Liver (tissue), 9 donors: ENCODE data around the gene LCMT1. TPM values are rescaled to one million over a fixed set of nuclear protein-coding genes. Genes with fewer than 3 reads are reported as not detected.

Experiments used
- DNase-seq: peaks from one replicate; pipeline ENCODE4 v3.0.0-alpha.2; 2017; ENCODE audit warnings: low spot score
- H3K27ac ChIP-seq, 2 donors: one replicate each; pipeline ENCODE4 v1.7.0; 2013; ENCODE audit warnings: inconsistent platforms in 2 of 2, low read length in 2 of 2, control low read depth in 1 of 2, low read depth in 1 of 2, mild to moderate bottlenecking in 1 of 2
- H3K27me3 ChIP-seq, 4 donors: one replicate each; pipeline versions ENCODE4 v1.6.1 to v1.7.0; 2013; ENCODE audit warnings: low read length in 3 of 4, inconsistent platforms in 1 of 4, mild to moderate bottlenecking in 1 of 4, moderate library complexity in 1 of 4; ENCODE audit not compliant: control insufficient read depth in 4 of 4, insufficient read depth in 4 of 4
- H3K36me3 ChIP-seq, 4 donors: one replicate each; pipeline versions ENCODE4 v1.6.1 to v1.7.0; 2013; ENCODE audit warnings: low read length in 3 of 4, mild to moderate bottlenecking in 3 of 4, low read depth in 1 of 4, moderate library complexity in 1 of 4; ENCODE audit not compliant: control insufficient read depth in 4 of 4, insufficient read depth in 3 of 4
- H3K4me1 ChIP-seq, 4 donors: one replicate each; pipeline versions ENCODE4 v1.6.1 to v1.7.0; 2013; ENCODE audit warnings: low read length in 3 of 4, mild to moderate bottlenecking in 3 of 4, moderate library complexity in 1 of 4; ENCODE audit not compliant: control insufficient read depth in 4 of 4, insufficient read depth in 4 of 4
- H3K4me3 ChIP-seq, 3 donors: one replicate each; pipeline versions ENCODE4 v1.6.1 to v1.7.0; 2013; ENCODE audit warnings: low read length in 3 of 3, control low read depth in 1 of 3, low read depth in 1 of 3, mild to moderate bottlenecking in 1 of 3
- H3K9ac ChIP-seq, 2 donors: one replicate each; pipeline ENCODE4 v1.7.0; 2013; ENCODE audit warnings: low read length in 2 of 2, mild to moderate bottlenecking in 2 of 2, moderate library complexity in 2 of 2, control low read depth in 1 of 2, low read depth in 1 of 2
- H3K9me3 ChIP-seq, 4 donors: one replicate each; pipeline versions ENCODE4 v1.6.1 to v1.7.0; 2013; ENCODE audit warnings: low read length in 3 of 4; ENCODE audit not compliant: control insufficient read depth in 4 of 4
- EGR1 ChIP-seq, 2 donors: IDR thresholded peaks; 2 replicates each; pipeline ENCODE4 v1.6.1; 2016 to 2018; ENCODE audit warnings: antibody characterized with exemption in 2 of 2, low read depth in 2 of 2
- FOXA1 ChIP-seq: IDR thresholded peaks from 2 replicates; pipeline ENCODE4 v1.6.1; 2016; ENCODE audit warnings: antibody characterized with exemption
- FOXA2 ChIP-seq: IDR thresholded peaks from 2 replicates; pipeline ENCODE4 v1.6.1; 2016; ENCODE audit warnings: antibody characterized with exemption
- GABPA ChIP-seq, 2 donors: IDR thresholded peaks in 1 of 2; conservative IDR thresholded peaks in 1 of 2; 2 replicates each; pipeline ENCODE4 v1.6.1; 2016; ENCODE audit warnings: antibody characterized with exemption in 2 of 2, mild to moderate bottlenecking in 1 of 2, moderate library complexity in 1 of 2
- HNF4A ChIP-seq, 2 donors: conservative IDR thresholded peaks; 2 replicates each; pipeline ENCODE4 v1.6.1; 2016; ENCODE audit warnings: antibody characterized with exemption in 2 of 2, mild to moderate bottlenecking in 2 of 2
- HNF4G ChIP-seq: IDR thresholded peaks from 2 replicates; pipeline ENCODE4 v1.6.1; 2016; ENCODE audit warnings: antibody characterized with exemption
- JUND ChIP-seq, 2 donors: IDR thresholded peaks; 2 replicates each; pipeline ENCODE4 v1.6.1; 2016; ENCODE audit warnings: antibody characterized with exemption in 2 of 2
- NR2F2 ChIP-seq: IDR thresholded peaks from 2 replicates; pipeline ENCODE4 v1.6.1; 2016; ENCODE audit warnings: antibody characterized with exemption
- RAD21 ChIP-seq, 2 donors: IDR thresholded peaks; 2 replicates each; pipeline ENCODE4 v1.6.1; 2016; ENCODE audit warnings: antibody characterized with exemption in 2 of 2, mild to moderate bottlenecking in 2 of 2
- RXRA ChIP-seq, 2 donors: IDR thresholded peaks; 2 replicates each; pipeline ENCODE4 v1.6.1; 2017 to 2018; ENCODE audit warnings: antibody characterized with exemption in 2 of 2, mild to moderate bottlenecking in 1 of 2
- SP1 ChIP-seq: IDR thresholded peaks from 2 replicates; pipeline ENCODE4 v1.6.1; 2018; ENCODE audit warnings: antibody characterized with exemption, mild to moderate bottlenecking
- TAF1 ChIP-seq: conservative IDR thresholded peaks from 2 replicates; pipeline ENCODE4 v1.6.1; 2016; ENCODE audit warnings: antibody characterized with exemption, mild to moderate bottlenecking
- YY1 ChIP-seq: IDR thresholded peaks from 2 replicates; pipeline ENCODE4 v1.6.1; 2016; ENCODE audit warnings: antibody characterized with exemption, mild to moderate bottlenecking
- WGBS: extraction: QIAGEN DNeasy Blood & Tissue Kit; methylation state at CpG from one replicate; pipeline ENCODE4 v1.1.7; 2013; 5-methylcytosine and 5-hydroxymethylcytosine counted together
- polyA plus RNA-seq, 2 donors: library from polyadenylated mRNA; stranded (reverse) in 1 of 2; unstranded in 1 of 2; fragments of 200-250 nt in 1 of 2; fragments of >200 nt in 1 of 2; fragmentation: Nextera tagmentation in 1 of 2; extraction: Ambion mirVana in 1 of 2; gene quantifications; one replicate each; pipeline versions ENCODE4 v1.2.1 to v1.2.3, GENCODE V29; 2013 to 2015
- total RNA-seq, 2 donors: library from RNA; depleted of rRNA; stranded (reverse); fragments of >200 nt; gene quantifications; one replicate each; pipeline ENCODE4 v1.2.3, GENCODE V29; 2014
- TF ChIP-seq, protein P1 (sequence below): IDR thresholded peaks from 2 replicates; pipeline ENCODE4 v1.6.1; 2016; ENCODE audit warnings: antibody characterized with exemption
- TF ChIP-seq, protein P2 (sequence below): IDR thresholded peaks from 2 replicates; pipeline ENCODE4 v1.6.1; 2016; ENCODE audit warnings: antibody characterized with exemption, mild to moderate bottlenecking
- TF ChIP-seq, protein P3 (sequence below): IDR thresholded peaks from 2 replicates; pipeline ENCODE4 v1.6.1; 2016; ENCODE audit warnings: antibody characterized with exemption
- TF ChIP-seq, protein P4 (sequence below): IDR thresholded peaks from 2 replicates; pipeline ENCODE4 v1.6.1; 2016; ENCODE audit warnings: antibody characterized with exemption
- TF ChIP-seq, protein P5 (sequence below): fragments of 150-350 bp; IDR thresholded peaks from 2 replicates; pipeline ENCODE4 v1.5.1; 2017; ENCODE audit warnings: improper control_type of control experiment, low read depth, low read length; ENCODE audit not compliant: missing input control
- donor health status: healthy.
- donor health status: healthy.
- donor health status: healthy.
- donor health status: healthy.
- donor health status: healthy.

LCMT1 gene
- total and polyA plus RNA-seq, 4 donors = 4.8 to 8.2 (median 6.6) TPM

DNA sequence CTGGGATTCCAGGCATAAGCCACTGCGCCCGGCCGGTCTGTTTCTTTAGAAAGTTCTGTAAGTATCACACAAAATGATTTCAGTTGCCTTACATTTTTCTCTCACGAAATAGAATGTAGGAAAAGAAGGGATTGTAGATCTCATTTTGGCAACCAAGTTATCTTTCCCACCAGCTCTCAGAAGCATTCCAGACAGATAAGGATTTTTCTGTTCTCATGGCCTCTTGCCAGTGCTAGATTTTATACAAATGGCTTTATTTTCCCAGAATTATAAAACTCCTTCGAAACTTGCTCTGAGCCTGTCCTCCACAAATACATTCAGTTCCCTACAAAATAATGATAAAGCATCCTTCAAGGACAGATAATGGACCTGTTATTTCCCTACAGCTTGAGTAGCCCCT, 46.9 kb downstream of the LCMT1 start:
- no peaks in the 10 kb centered on the region for H3K4me1 ChIP-seq
- 93% methylated on average over 5 of the region's 5 CpGs for WGBS
- H3K36me3 ChIP-seq = peaks cover 2 to 27% (median 12%) of the 10 kb centered on the region in 4 donors
- TF ChIP-seq JUND (IDR thresholded peaks at IDR 0.05) = no peak
- TF ChIP-seq, protein P1, sequence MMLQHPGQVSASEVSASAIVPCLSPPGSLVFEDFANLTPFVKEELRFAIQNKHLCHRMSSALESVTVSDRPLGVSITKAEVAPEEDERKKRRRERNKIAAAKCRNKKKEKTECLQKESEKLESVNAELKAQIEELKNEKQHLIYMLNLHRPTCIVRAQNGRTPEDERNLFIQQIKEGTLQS = no peak
- TF ChIP-seq RAD21 (IDR thresholded peaks at IDR 0.05) = no peak
- no peak for TF ChIP-seq RXRA (IDR thresholded peaks at IDR 0.05)
- no peak for TF ChIP-seq TAF1
- TF ChIP-seq NR2F2 = no peak
- no peak for TF ChIP-seq HNF4G
- no peak for TF ChIP-seq FOXA1
- TF ChIP-seq SP1 = no peak
- no peak for TF ChIP-seq GABPA (IDR thresholded peaks at IDR 0.05 in 1 of 2, conservative IDR thresholded peaks at IDR 0.05 in 1 of 2)
- TF ChIP-seq, protein P2, sequence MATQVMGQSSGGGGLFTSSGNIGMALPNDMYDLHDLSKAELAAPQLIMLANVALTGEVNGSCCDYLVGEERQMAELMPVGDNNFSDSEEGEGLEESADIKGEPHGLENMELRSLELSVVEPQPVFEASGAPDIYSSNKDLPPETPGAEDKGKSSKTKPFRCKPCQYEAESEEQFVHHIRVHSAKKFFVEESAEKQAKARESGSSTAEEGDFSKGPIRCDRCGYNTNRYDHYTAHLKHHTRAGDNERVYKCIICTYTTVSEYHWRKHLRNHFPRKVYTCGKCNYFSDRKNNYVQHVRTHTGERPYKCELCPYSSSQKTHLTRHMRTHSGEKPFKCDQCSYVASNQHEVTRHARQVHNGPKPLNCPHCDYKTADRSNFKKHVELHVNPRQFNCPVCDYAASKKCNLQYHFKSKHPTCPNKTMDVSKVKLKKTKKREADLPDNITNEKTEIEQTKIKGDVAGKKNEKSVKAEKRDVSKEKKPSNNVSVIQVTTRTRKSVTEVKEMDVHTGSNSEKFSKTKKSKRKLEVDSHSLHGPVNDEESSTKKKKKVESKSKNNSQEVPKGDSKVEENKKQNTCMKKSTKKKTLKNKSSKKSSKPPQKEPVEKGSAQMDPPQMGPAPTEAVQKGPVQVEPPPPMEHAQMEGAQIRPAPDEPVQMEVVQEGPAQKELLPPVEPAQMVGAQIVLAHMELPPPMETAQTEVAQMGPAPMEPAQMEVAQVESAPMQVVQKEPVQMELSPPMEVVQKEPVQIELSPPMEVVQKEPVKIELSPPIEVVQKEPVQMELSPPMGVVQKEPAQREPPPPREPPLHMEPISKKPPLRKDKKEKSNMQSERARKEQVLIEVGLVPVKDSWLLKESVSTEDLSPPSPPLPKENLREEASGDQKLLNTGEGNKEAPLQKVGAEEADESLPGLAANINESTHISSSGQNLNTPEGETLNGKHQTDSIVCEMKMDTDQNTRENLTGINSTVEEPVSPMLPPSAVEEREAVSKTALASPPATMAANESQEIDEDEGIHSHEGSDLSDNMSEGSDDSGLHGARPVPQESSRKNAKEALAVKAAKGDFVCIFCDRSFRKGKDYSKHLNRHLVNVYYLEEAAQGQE = no peak
- TF ChIP-seq, protein P3, sequence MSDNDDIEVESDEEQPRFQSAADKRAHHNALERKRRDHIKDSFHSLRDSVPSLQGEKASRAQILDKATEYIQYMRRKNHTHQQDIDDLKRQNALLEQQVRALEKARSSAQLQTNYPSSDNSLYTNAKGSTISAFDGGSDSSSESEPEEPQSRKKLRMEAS = no peak
- TF ChIP-seq HNF4A (conservative IDR thresholded peaks at IDR 0.05) = no peak
- no peak overlapping the region for H3K4me3 ChIP-seq
- no peak for DNase-seq
- H3K27me3 ChIP-seq = no peaks in the 10 kb centered on the region
- H3K27ac ChIP-seq = no peak overlapping the region
- H3K9me3 ChIP-seq = no peaks in the 10 kb centered on the region
- no peak overlapping the region for H3K9ac ChIP-seq

DNA sequence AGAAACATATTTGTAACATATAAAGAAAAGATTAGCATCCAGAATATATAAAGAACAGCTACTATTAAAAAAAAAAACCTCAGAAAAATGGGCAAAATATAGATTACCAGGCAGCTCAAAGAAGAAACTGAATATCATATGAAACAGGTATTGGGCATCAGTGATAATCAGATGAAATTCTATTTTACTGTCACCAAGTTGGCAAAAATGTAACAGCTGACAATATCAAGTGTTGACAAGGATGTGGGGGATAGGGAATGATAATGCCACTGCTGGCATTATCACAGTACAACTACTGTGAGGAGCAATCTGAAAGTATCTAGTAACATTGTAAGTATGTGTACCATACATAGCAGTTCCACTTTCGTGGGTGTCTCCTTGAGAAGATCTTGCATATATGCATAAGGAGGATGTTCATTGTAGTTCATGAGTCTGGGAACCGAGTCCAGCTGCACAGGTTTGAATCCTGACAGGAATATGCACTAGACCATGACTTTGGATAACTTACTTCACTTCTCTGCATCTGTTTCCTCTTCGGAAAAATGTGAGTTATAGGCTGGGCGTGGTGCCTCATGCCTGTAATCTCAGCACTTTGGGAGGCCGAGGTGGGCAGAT, 50.3 kb downstream of the LCMT1 start:
- H3K36me3 ChIP-seq = peaks cover 5 to 43% (median 18%) of the 10 kb centered on the region in 4 donors
- H3K4me3 ChIP-seq = no peak overlapping the region
- no peaks in the 10 kb centered on the region for H3K9me3 ChIP-seq
- no peak overlapping the region for H3K27ac ChIP-seq
- 97% methylated on average over 5 of the region's 5 CpGs for WGBS
- no peaks in the 10 kb centered on the region for H3K4me1 ChIP-seq
- no peak overlapping the region for H3K9ac ChIP-seq
- no peaks in the 10 kb centered on the region for H3K27me3 ChIP-seq
- no peak for DNase-seq
- TF ChIP-seq FOXA1 (no peak), GABPA (IDR thresholded peaks at IDR 0.05 in 1 of 2, conservative IDR thresholded peaks at IDR 0.05 in 1 of 2) (no peak), EGR1 (IDR thresholded peaks at IDR 0.05; ENCODE audit: low read depth in 2 of 2) (no peak), TAF1 (no peak), JUND (IDR thresholded peaks at IDR 0.05) (no peak), SP1 (no peak), HNF4G (no peak), RAD21 (IDR thresholded peaks at IDR 0.05) (no peak), RXRA (IDR thresholded peaks at IDR 0.05) (no peak), NR2F2 (no peak), YY1 (no peak), FOXA2 (no peak)
- TF ChIP-seq, protein P4, sequence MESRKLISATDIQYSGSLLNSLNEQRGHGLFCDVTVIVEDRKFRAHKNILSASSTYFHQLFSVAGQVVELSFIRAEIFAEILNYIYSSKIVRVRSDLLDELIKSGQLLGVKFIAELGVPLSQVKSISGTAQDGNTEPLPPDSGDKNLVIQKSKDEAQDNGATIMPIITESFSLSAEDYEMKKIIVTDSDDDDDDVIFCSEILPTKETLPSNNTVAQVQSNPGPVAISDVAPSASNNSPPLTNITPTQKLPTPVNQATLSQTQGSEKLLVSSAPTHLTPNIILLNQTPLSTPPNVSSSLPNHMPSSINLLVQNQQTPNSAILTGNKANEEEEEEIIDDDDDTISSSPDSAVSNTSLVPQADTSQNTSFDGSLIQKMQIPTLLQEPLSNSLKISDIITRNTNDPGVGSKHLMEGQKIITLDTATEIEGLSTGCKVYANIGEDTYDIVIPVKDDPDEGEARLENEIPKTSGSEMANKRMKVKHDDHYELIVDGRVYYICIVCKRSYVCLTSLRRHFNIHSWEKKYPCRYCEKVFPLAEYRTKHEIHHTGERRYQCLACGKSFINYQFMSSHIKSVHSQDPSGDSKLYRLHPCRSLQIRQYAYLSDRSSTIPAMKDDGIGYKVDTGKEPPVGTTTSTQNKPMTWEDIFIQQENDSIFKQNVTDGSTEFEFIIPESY = no peak
- TF ChIP-seq, protein P3 = no peak
- TF ChIP-seq, protein P5, sequence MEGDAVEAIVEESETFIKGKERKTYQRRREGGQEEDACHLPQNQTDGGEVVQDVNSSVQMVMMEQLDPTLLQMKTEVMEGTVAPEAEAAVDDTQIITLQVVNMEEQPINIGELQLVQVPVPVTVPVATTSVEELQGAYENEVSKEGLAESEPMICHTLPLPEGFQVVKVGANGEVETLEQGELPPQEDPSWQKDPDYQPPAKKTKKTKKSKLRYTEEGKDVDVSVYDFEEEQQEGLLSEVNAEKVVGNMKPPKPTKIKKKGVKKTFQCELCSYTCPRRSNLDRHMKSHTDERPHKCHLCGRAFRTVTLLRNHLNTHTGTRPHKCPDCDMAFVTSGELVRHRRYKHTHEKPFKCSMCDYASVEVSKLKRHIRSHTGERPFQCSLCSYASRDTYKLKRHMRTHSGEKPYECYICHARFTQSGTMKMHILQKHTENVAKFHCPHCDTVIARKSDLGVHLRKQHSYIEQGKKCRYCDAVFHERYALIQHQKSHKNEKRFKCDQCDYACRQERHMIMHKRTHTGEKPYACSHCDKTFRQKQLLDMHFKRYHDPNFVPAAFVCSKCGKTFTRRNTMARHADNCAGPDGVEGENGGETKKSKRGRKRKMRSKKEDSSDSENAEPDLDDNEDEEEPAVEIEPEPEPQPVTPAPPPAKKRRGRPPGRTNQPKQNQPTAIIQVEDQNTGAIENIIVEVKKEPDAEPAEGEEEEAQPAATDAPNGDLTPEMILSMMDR = no peak
- TF ChIP-seq, protein P2 = no peak
- TF ChIP-seq, protein P1 = no peak
